NCI-H2029 (cell line): ENCODE data around the gene PTPRO.

Source experiments
- DNase-seq: peaks from one replicate; lab custom pipeline; 2025; lab: John Stamatoyannopoulos, UW

Gene PTPRO

GRCh38 chr12:15322164-15323061 is at the start of gene PTPRO:
TSS of gene PTPRO (plus strand) at chr12:15322508.
- DNase-seq: no peak

GRCh38 chr12:15273896-15274295 is 48.4 kb upstream of the PTPRO start:
- DNase-seq: no peak

- DNase-seq: no peak
Measured at GRCh38 chr12:15274561-15274967, 47.7 kb upstream of the PTPRO start.

GRCh38 chr12:15276088-15276698 is 46.1 kb upstream of the PTPRO start:
- DNase-seq: peak; percentile 15

- peak; percentile 88 for DNase-seq
Measured at GRCh38 chr12:15278816-15279658, 43.3 kb upstream of the PTPRO start.

GRCh38 chr12:15280930-15281329 is 41.4 kb upstream of the PTPRO start:
- DNase-seq: no peak

GRCh38 chr12:15289192-15289591 is 33.1 kb upstream of the PTPRO start:
- DNase-seq: no peak

GRCh38 chr12:15293731-15294130 is 28.6 kb upstream of the PTPRO start:
- DNase-seq: no peak

- no peak for DNase-seq
Measured at GRCh38 chr12:15299947-15300346, 22.4 kb upstream of the PTPRO start.

GRCh38 chr12:15304296-15304695 is 18.0 kb upstream of the PTPRO start:
- no peak for DNase-seq

- no peak for DNase-seq
Measured at GRCh38 chr12:15306605-15307004, 15.7 kb upstream of the PTPRO start.

- no peak for DNase-seq
Measured at GRCh38 chr12:15307079-15307478, 15.2 kb upstream of the PTPRO start.

- no peak for DNase-seq
Measured at GRCh38 chr12:15318841-15319240, 3.5 kb upstream of the PTPRO start.

GRCh38 chr12:15320881-15321280 is 1.4 kb upstream of the PTPRO start:
- no peak for DNase-seq

- DNase-seq: no peak
Measured at GRCh38 chr12:15323480-15323879, 1.2 kb downstream of the PTPRO start.

- DNase-seq: no peak
Measured at GRCh38 chr12:15329891-15330290, 7.6 kb downstream of the PTPRO start.

GRCh38 chr12:15334225-15334624 is 11.9 kb downstream of the PTPRO start:
- no peak for DNase-seq

- no peak for DNase-seq
Measured at GRCh38 chr12:15335959-15336358, 13.7 kb downstream of the PTPRO start.

GRCh38 chr12:15336768-15337553 is 14.7 kb downstream of the PTPRO start:
- no peak for DNase-seq

GRCh38 chr12:15341371-15341770 is 19.1 kb downstream of the PTPRO start:
- DNase-seq: no peak

- DNase-seq: no peak
Measured at GRCh38 chr12:15344561-15344960, 22.3 kb downstream of the PTPRO start.

GRCh38 chr12:15346488-15346887 is 24.2 kb downstream of the PTPRO start:
- DNase-seq: no peak
